ENCODE measurements around the gene GAS7. TPM values are rescaled to one million over a fixed set of nuclear protein-coding genes. Genes with fewer than 3 reads are reported as not detected.

The GAS7 gene
- total and polyA plus RNA-seq, 8 donors = 30.4 to 83.4 (median 40.1) TPM

DNA sequence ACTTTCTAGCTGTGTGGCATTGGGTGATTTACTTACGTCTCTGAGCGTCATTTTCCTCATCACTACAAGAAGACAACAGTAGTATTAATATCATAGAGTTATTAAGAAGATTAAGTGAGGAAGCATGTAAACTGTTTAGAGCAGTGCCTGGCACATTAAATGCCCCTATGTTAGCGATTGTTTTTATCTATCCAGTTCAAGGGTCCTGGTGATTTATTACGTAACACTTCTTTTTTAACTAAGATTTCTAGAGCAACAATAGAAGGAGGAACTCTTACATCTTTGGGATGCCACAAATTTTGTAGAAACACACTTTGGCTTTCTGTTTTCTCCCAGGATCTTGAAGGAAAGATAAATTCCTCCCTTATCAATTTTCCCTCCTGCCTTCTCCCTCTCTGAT, 3.3 kb upstream of the GAS7 start:
- DNase-seq (no peak), ATAC-seq (no peak)
- no peak overlapping the region for H3K4me3 ChIP-seq
- TF ChIP-seq, protein P1, sequence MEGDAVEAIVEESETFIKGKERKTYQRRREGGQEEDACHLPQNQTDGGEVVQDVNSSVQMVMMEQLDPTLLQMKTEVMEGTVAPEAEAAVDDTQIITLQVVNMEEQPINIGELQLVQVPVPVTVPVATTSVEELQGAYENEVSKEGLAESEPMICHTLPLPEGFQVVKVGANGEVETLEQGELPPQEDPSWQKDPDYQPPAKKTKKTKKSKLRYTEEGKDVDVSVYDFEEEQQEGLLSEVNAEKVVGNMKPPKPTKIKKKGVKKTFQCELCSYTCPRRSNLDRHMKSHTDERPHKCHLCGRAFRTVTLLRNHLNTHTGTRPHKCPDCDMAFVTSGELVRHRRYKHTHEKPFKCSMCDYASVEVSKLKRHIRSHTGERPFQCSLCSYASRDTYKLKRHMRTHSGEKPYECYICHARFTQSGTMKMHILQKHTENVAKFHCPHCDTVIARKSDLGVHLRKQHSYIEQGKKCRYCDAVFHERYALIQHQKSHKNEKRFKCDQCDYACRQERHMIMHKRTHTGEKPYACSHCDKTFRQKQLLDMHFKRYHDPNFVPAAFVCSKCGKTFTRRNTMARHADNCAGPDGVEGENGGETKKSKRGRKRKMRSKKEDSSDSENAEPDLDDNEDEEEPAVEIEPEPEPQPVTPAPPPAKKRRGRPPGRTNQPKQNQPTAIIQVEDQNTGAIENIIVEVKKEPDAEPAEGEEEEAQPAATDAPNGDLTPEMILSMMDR (IDR thresholded peaks at IDR 0.05) = no peak
- H3K36me3 ChIP-seq = no peaks in the 10 kb centered on the region
- H3K9me3 ChIP-seq = peaks cover 0 to 20% of the 10 kb centered on the region in 2 donors
- H3K4me1 ChIP-seq = peaks cover 2 to 26% of the 10 kb centered on the region in 2 donors
- H3K27me3 ChIP-seq = peaks cover 15 to 53% of the 10 kb centered on the region in 2 donors
- no peak overlapping the region for H3K27ac ChIP-seq
- intact Hi-C loops (cut with DNase I) = no loop called here

DNA sequence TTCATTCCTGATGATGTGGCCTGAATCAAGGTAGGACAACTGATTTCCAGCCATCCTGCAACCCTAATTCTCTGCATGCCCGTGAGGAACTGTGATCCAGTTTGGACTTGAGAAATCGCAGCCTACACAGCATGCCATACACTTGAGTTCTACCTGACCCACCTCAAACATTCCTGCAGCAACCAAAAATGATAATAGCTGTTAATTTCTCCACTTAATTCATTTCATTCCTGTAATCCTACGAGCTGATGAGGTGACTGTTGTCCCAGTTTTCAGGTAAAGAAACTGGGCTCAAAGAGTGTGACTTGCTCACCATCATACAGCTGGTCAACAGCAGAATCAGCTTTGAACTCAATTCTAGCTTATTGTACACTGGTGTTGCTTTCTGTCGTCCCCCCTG, 2.2 kb upstream of the GAS7 start:
- DNase-seq = no peak
- intact Hi-C loops (cut with DNase I) = no loop called here

DNA sequence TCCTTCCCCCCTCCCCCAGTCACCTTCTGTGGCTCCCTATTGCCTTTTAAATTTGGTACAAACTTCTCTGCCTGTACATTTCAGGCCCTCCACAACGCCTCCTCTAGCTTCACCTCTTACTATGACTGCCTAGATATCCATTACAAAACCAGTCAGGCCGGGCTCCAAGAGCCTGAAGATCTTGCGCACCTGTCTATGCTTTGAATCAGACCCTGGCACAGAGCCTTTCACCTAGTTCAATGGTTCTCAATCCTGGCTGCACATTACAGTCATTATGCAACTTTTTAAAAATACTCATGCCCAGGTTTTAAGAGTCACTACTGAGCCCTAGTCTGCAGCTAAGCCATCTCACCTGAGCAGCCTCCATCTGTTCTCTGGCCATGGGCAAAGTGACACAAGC, 1.6 kb upstream of the GAS7 start:
- peaks cover 0 to 8% of the 10 kb centered on the region in 2 donors for H3K9me3 ChIP-seq
- TF ChIP-seq, protein P1 (IDR thresholded peaks at IDR 0.05) = no peak
- peaks cover 15 to 62% of the 10 kb centered on the region in 2 donors for H3K27me3 ChIP-seq
- DNase-seq = no peak
- H3K36me3 ChIP-seq = no peaks in the 10 kb centered on the region
- peak; percentile 6 for ATAC-seq
- no peak overlapping the region for H3K27ac ChIP-seq
- peaks cover 2 to 27% of the 10 kb centered on the region in 2 donors for H3K4me1 ChIP-seq
- no peak overlapping the region for H3K4me3 ChIP-seq
- intact Hi-C loops (cut with DNase I) = no loop called here

More for the DNA sequence above, 2.2 kb upstream of the GAS7 start:
- Histone ChIP-seq H3K27ac (no peak overlapping the region), H3K4me3 (no peak overlapping the region), H3K9me3 (peaks cover 0 to 15% of the 10 kb centered on the region in 2 donors), H3K36me3 (no peaks in the 10 kb centered on the region), H3K27me3 (peaks cover 15 to 62% of the 10 kb centered on the region in 2 donors), H3K4me1 (peaks cover 2 to 27% of the 10 kb centered on the region in 2 donors)
- TF ChIP-seq, protein P1 (IDR thresholded peaks at IDR 0.05) = no peak
- ATAC-seq = no peak

DNA sequence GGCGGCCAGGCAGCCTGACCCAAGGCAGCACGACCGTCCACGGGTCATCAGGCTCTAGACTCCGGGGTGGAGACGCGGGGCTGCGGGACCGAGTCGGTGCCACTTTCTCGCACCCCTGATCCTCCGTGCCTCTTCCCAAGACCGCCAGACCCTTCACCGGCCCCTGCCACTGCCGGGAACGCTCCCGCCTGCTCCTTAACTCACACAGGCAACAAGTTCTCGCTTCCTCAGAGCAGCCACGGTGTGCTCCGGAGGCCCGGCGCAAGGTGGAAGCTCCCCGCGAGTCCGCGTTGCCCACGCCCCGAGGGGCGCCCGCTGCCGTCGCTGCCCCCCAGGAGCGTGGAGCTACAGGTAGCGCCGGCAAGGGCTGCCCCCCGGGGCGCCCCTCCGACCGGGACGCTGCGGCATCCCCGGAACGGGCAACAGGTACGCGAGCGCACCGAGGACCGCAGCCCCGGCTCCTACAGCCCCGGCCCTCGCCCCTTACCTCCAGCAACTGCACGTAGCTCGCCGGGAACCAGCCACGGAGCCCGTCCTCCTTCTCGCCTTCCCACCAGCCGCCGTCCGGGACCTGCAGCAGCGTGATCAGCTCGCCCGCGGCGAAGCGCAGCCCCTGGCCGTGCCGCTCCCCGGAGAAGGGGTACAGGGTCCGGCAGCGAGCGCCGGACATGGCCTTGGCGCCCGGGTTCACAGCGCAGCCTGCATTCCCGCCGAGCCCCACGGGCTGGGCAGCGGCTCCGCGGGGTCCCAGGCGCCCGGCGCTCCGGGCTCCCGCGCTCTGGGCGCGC, 491 bp downstream of the GAS7 start:
- peak in 2 of 4 donors; percentile 39 to 89 for DNase-seq
- H3K4me1 ChIP-seq = peaks cover 2 to 27% of the 10 kb centered on the region in 2 donors
- H3K27ac ChIP-seq = peak overlapping the region in 1 of 2 donors; percentile 21
- H3K36me3 ChIP-seq = no peaks in the 10 kb centered on the region
- intact Hi-C loops (cut with DNase I) = loop anchor here in 1 of 2 donors (10.0 kb wide), 1 partner anchor 73 kb away; no protein-coding TSS in a partner anchor
- H3K27me3 ChIP-seq = peaks cover 15 to 62% of the 10 kb centered on the region in 2 donors
- H3K4me3 ChIP-seq = peak overlapping the region; percentile 48 to 66
- peaks cover 0 to 16% of the 10 kb centered on the region in 2 donors for H3K9me3 ChIP-seq
- peak; percentile 10 for ATAC-seq
- TF ChIP-seq, protein P1 (IDR thresholded peaks at IDR 0.05) = no peak

DNA sequence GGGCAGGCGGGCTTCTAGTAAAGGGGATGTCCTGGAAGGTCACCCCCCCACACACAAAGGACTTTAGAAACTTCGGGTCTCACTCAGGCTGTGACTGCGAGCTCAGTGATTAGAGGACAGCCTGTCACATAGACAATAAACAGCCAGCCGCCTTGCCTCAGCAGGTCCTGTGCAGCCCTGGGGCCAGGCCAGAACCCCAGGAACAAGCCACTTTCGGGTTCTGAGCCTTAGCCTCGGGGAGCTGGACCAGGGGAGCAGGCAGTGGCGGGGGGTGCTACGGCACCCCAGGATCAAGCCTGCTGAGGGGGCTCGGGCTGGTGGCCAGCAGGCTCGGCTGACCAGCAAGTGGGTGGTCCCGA, 1.1 kb downstream of the GAS7 start:
- Histone ChIP-seq H3K27me3 (peaks cover 15 to 59% of the 10 kb centered on the region in 2 donors), H3K4me3 (peak overlapping the region; percentile 48 to 66), H3K36me3 (no peaks in the 10 kb centered on the region), H3K9me3 (peaks cover 0 to 21% of the 10 kb centered on the region in 2 donors), H3K4me1 (peaks cover 2 to 27% of the 10 kb centered on the region in 2 donors), H3K27ac (peak overlapping the region in 1 of 2 donors; percentile 21)
- peak in 1 of 4 donors; percentile 15 for DNase-seq
- ATAC-seq = peak; percentile 8
- intact Hi-C loops (cut with DNase I) = loop anchor here in 1 of 2 donors (10.0 kb wide), 1 partner anchor 73 kb away; no protein-coding TSS in a partner anchor
- TF ChIP-seq, protein P1 (IDR thresholded peaks at IDR 0.05) = no peak
